Panc1 (cell line): ENCODE measurements around the gene TARS2.

Experiments
- CTCF ChIP-seq: fragments of 450-650 bp; IDR thresholded peaks from 2 replicates; pipeline ENCODE4 v1.5.1; 2017; ENCODE audit warnings: mild to moderate bottlenecking
- POLR2AphosphoS5 ChIP-seq: IDR thresholded peaks from 2 replicates; pipeline ENCODE4 v1.6.1; 2012; ENCODE audit warnings: mild to moderate bottlenecking, low read depth, low read length, moderate library complexity
- REST ChIP-seq, 2 experiments: IDR thresholded peaks; 2 replicates each; pipeline ENCODE4 v1.6.1; 2011 to 2012; ENCODE audit warnings: low read depth in 2 of 2, control low read depth in 1 of 2, low read length in 1 of 2, mild to moderate bottlenecking in 1 of 2, moderate library complexity in 1 of 2; ENCODE audit not compliant: insufficient read depth in 1 of 2
- SIN3A ChIP-seq: IDR thresholded peaks from 2 replicates; pipeline ENCODE4 v1.6.1; 2012; ENCODE audit warnings: low read depth, mild to moderate bottlenecking, low read length, moderate library complexity, borderline replicate concordance; ENCODE audit not compliant: insufficient read depth

DNA sequence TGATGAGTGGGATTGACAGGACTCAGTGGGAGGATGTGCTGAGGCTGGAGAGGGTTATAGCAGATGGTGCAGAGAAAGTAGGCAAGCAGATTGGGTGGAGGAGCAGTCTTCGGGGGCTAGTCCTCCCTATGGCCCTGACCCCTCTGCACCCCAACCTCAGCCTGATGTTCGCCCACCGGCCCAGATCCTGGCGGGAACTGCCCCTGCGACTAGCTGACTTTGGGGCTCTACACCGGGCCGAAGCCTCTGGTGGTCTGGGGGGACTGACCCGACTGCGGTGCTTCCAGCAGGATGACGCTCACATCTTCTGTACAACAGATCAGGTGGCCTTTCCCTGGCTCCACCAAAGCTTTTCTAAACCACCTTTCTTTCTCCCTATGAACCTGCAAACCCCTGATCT lies 11.1 kb downstream of the TARS2 start:
- TF ChIP-seq CTCF, result no peak
- no peak for TF ChIP-seq REST (IDR thresholded peaks at IDR 0.05; ENCODE audit: insufficient read depth in 1 of 2, low read depth in 2 of 2, low read length in 1 of 2)
- no peak for TF ChIP-seq SIN3A
- no peak for TF ChIP-seq POLR2AphosphoS5
